GM12878 (cell line): ENCODE results near the gene FXYD4. TPM values are rescaled to one million over a fixed set of nuclear protein-coding genes. Genes with fewer than 3 reads are reported as not detected.
A peak's percentile ranks its signal among the peaks of the same experiment; 100 is the strongest.

Experiments used
- ATAC-seq: fragments of 200-7000 bp; cut with Tn5 transposase; 3 replicates; pipeline ENCODE4 v1.9.1; 2020; ENCODE audit warnings: mild to moderate bottlenecking, moderate library complexity
- BruUV-seq: library from RNA; stranded (reverse); fragments of 400-500 nt; replicated peaks from 2 replicates; lab custom pipeline; 2021; lab: Mats Ljungman, UMichigan
- CTCF ChIA-PET: fragments of 300-600 bp; sonication (Branson Sonifier 250); formaldehyde crosslinking; extraction: SDS; loops from one replicate; lab custom pipeline; 2021; ENCODE audit warnings: inconsistent platforms; lab: Yijun Ruan, JAX
- POLR2A ChIA-PET: fragments of 350-600 bp; formaldehyde crosslinking; extraction: SDS; loops from one replicate; lab custom pipeline; 2021; ENCODE audit warnings: inconsistent platforms; lab: Charles Lee
- RAD21 ChIA-PET: fragments of 300-600 bp; sonication (Branson Sonifier 250); formaldehyde crosslinking; loops from one replicate; lab custom pipeline; 2023; ENCODE audit warnings: antibody characterized with exemption; ENCODE audit not compliant: unreplicated experiment; lab: Charles Lee
- SMC1A ChIA-PET: fragments of 300-600 bp; sonication (Branson Sonifier 250); formaldehyde crosslinking; loops from one replicate; lab custom pipeline; 2023; ENCODE audit not compliant: unreplicated experiment, uncharacterized antibody; lab: Charles Lee
- DNase-seq: peaks from one replicate; pipeline ENCODE4 v3.0.0-alpha.2; 2011; ENCODE audit warnings: low read depth, low spot score
- FAIRE-seq: peaks from 3 replicates; lab custom pipeline; 2011; peaks lifted over from hg19 to GRCh38; lab: Jason Lieb, UNC
- H2AFZ ChIP-seq: 2 replicates; pipeline ENCODE4 v1.6.0; 2011; ENCODE audit warnings: low read depth, low read length, control low read depth; ENCODE audit not compliant: control insufficient read depth
- H3K27ac ChIP-seq: 2 replicates; pipeline ENCODE4 v1.5.1; 2011; ENCODE audit warnings: control low read depth; ENCODE audit not compliant: control insufficient read depth, insufficient read depth
- H3K27me3 ChIP-seq, 2 experiments: replicated peaks in 1 of 2; 2 replicates each; pipeline versions ENCODE4 v1.6.0 to v1.6.1; 2011; ENCODE audit warnings: low read length in 1 of 2; ENCODE audit not compliant: control insufficient read depth in 2 of 2, insufficient read depth in 2 of 2
- H3K36me3 ChIP-seq, 2 experiments: 2 replicates each; pipeline ENCODE4 v1.5.1; 2011; ENCODE audit warnings: low read length in 1 of 2; ENCODE audit not compliant: control insufficient read depth in 2 of 2, insufficient read depth in 2 of 2
- H3K4me1 ChIP-seq: 2 replicates; pipeline ENCODE4 v1.6.1; 2011; ENCODE audit warnings: mild to moderate bottlenecking, low read length, moderate library complexity, mixed read lengths; ENCODE audit not compliant: control insufficient read depth, insufficient read depth
- H3K4me2 ChIP-seq: 2 replicates; pipeline ENCODE4 v1.6.0; 2011; ENCODE audit warnings: control low read depth; ENCODE audit not compliant: control insufficient read depth, insufficient read depth
- H3K4me3 ChIP-seq: fragments of 200-600 bp; sonication (generic); 2 replicates; pipeline ENCODE4 v1.5.1; 2016
- H3K79me2 ChIP-seq: 2 replicates; pipeline ENCODE4 v1.6.0; 2011; ENCODE audit warnings: low read length; ENCODE audit not compliant: control insufficient read depth, insufficient read depth
- H3K9ac ChIP-seq: 2 replicates; pipeline ENCODE4 v1.8.0; 2011; ENCODE audit warnings: low read length, control low read depth, mixed read lengths; ENCODE audit not compliant: control insufficient read depth, insufficient read depth
- H3K9me3 ChIP-seq: replicated peaks from 3 replicates; pipeline ENCODE4 v1.5.1; 2011; ENCODE audit warnings: mild to moderate bottlenecking, low read length; ENCODE audit not compliant: control insufficient read depth, insufficient read depth
- H4K20me1 ChIP-seq: 2 replicates; pipeline ENCODE4 v1.6.0; 2011; ENCODE audit not compliant: control insufficient read depth, insufficient read depth
- CEBPB ChIP-seq, 2 experiments: fragments of 150-350 bp in 1 of 2; IDR thresholded peaks; 2 replicates each; pipeline ENCODE4 v1.6.1; 2012 to 2014; ENCODE audit warnings: low read depth in 2 of 2, low read length in 2 of 2, borderline replicate concordance in 1 of 2, inconsistent platforms in 1 of 2
- CHD2 ChIP-seq: IDR thresholded peaks from 2 replicates; pipeline ENCODE4 v1.6.1; 2011; ENCODE audit warnings: low read depth, low read length, improper control_type of control experiment, borderline replicate concordance
- DPF2 ChIP-seq: fragments of 450-650 bp; IDR thresholded peaks from 2 replicates; pipeline ENCODE4 v1.6.1; 2017; ENCODE audit warnings: mild to moderate bottlenecking
- IRF3 ChIP-seq: fragments of 450-650 bp; IDR thresholded peaks from 2 replicates; pipeline ENCODE4 v1.6.1; 2014; ENCODE audit warnings: mild to moderate bottlenecking
- IRF4 ChIP-seq: IDR thresholded peaks from 2 replicates; pipeline ENCODE4 v1.6.1; 2011; ENCODE audit warnings: low read depth, low read length
- NKRF ChIP-seq: fragments of 450-650 bp; conservative IDR thresholded peaks from 2 replicates; pipeline ENCODE4 v1.6.1; 2017; ENCODE audit warnings: mild to moderate bottlenecking, moderate library complexity
- POLR2A ChIP-seq: IDR thresholded peaks from 2 replicates; pipeline ENCODE4 v1.6.1; 2011; ENCODE audit warnings: low read depth, mild to moderate bottlenecking, low read length
- POLR2AphosphoS2 ChIP-seq: IDR thresholded peaks from 2 replicates; pipeline ENCODE4 v1.6.1; 2011; ENCODE audit warnings: low read depth, mild to moderate bottlenecking, low read length, improper control_type of control experiment, moderate library complexity
- ZBTB4 ChIP-seq: fragments of 450-650 bp; formaldehyde crosslinking; IDR thresholded peaks from 2 replicates; pipeline ENCODE4 v1.4.0; 2022; ENCODE audit warnings: mild to moderate bottlenecking, moderate library complexity
- WGBS: methylation state at CpG from one replicate; pipeline ENCODE4 v1.1.6; 2016; ENCODE audit warnings: low lambda C conversion rate; ENCODE audit not compliant: insufficient replicate concordance, insufficient coverage; ENCODE audit errors: missing lambda C conversion rate; 5-methylcytosine and 5-hydroxymethylcytosine counted together
- in situ Hi-C: fragments of 300-500 bp; cut with MboI; formaldehyde crosslinking; loops from 9 replicates; pipeline ENCODE4 v1.14.3; 2018; ENCODE audit warnings: mixed read lengths
- intact Hi-C: fragments of 100-400 bp; cut with micrococcal nuclease; formaldehyde crosslinking; loops from one replicate; pipeline ENCODE4 v1.14.2; 2022; ENCODE audit not compliant: unreplicated experiment
- polyA plus RNA-seq, 11 experiments: library from polyadenylated mRNA; depleted of rRNA in 4 of 11; unstranded in 6 of 11; stranded (reverse) in 5 of 11; fragments of >200 nt; fragmentation: Nextera tagmentation in 4 of 11; fragmentation: Illumina TruSeq in 1 of 11; extraction: Ambion mirVana in 4 of 11; extraction: Trizol in 1 of 11; gene quantifications; 1 replicate in 1 of 11; 2 replicates in 10 of 11; pipeline versions ENCODE4 v1.2.1 to v1.2.3, GENCODE V29; 2011 to 2016; ENCODE audit warnings: inconsistent platforms in 2 of 11, missing spikeins in 2 of 11, low read depth in 1 of 11
- total RNA-seq, 4 experiments: library from RNA; depleted of rRNA in 3 of 4; stranded (reverse); fragments of >200 nt in 3 of 4; fragmentation: Illumina TruSeq in 1 of 4; extraction: Trizol in 1 of 4; gene quantifications; 2 replicates each; pipeline versions ENCODE4 v1.2.1 to v1.2.3, GENCODE V29; 2013 to 2021

The FXYD4 gene
- total and polyA plus RNA-seq, 10 of the 15 experiments (the other 5 are each of a cell fraction or from before 2014, with no cell fraction given), result not detected

DNA sequence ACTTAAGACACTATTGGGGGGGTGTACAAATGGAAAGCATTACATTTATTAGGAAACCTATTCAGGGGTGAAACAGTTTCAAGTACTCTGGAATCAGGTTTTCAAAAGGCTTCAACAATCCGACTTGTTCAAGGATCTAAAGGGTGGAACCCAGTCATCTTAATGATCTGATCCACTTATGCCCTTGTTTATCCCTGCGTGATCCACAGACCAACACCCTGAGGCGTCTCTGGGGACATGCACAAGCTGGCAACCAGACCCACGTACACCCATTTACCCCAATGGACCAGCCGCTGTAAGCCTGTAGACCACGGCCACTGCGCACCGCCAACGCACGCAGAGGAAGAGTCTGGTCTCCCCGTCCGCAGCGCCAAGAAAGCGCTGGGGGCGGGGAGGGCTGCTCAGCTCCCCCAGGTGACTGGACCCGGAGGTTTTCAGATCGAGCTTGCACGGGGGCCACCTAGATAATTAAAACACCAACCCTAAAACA is 24.2 kb downstream of the FXYD4 start:
- H3K27ac ChIP-seq, result peak overlapping the region; percentile 92
- H3K4me1 ChIP-seq, result peaks cover 24% of the 10 kb centered on the region
- H3K27me3 ChIP-seq, result no peaks in the 10 kb centered on the region
- H3K4me3 ChIP-seq, result peak overlapping the region; percentile 94
- peak; percentile 21 for ATAC-seq
- no peak for FAIRE-seq
- peak overlapping the region; percentile 89 for H3K4me2 ChIP-seq
- in situ Hi-C loops, result loop anchor here (5.0 to 25.0 kb wide), 3 partner anchors 57 to 608 kb away; partner anchors contain the start of gene BMS1
- H3K36me3 ChIP-seq, result peaks cover 15 to 22% of the 10 kb centered on the region in 2 experiments
- no peak overlapping the region for H2AFZ ChIP-seq
- 2% methylated on average over 18 of the region's 18 CpGs for WGBS
- ChIA-PET RAD21 (interaction anchor here (0.9 to 1.6 kb wide), 2 partner anchors 14 to 41 kb away, joined by 5 read pairs; partner anchors contain the start of genes HNRNPF and ZNF487), SMC1A (interaction anchor here (0.6 to 1.2 kb wide), 3 partner anchors 9 to 64 kb away, joined by 3 to 4 read pairs (median 3); no protein-coding TSS in a partner anchor)
- no peak for DNase-seq
- peaks cover 93% of the 10 kb centered on the region for H3K79me2 ChIP-seq
- intact Hi-C loops, result loop anchor here (10.0 kb wide), 1 partner anchor 761 kb away; the partner anchor contains the start of gene ZNF33B
- no TSS peak for BruUV-seq
- TF ChIP-seq NKRF, result no peak
- peak; percentile 53 for TF ChIP-seq POLR2AphosphoS2
- TF ChIP-seq POLR2A, result peak; percentile 54
- TF ChIP-seq DPF2, result no peak
- no peak for TF ChIP-seq ZBTB4 (CRISPR knock-in tag)
- TF ChIP-seq IRF4, result no peak
- no peak for TF ChIP-seq IRF3
- no peak for TF ChIP-seq CEBPB (IDR thresholded peaks at IDR 0.05; ENCODE audit: borderline replicate concordance in 1 of 2, low read depth in 2 of 2, low read length in 2 of 2)
- TF ChIP-seq CHD2, result 0 out of 2 replicates have a peak, but pooled peaks have one; percentile 23
- TF ChIP-seq, all 136 proteins: peak for 3
- CTCF ChIA-PET, result interaction anchor here (0.6 to 1.7 kb wide), 6 partner anchors 12 to 65 kb away, joined by 3 to 7 read pairs (median 3); no protein-coding TSS in a partner anchor
- no peaks in the 10 kb centered on the region for H3K9me3 ChIP-seq
- H3K9ac ChIP-seq, result peak overlapping the region; percentile 90
- POLR2A ChIA-PET, result interaction anchor here (1.0 to 2.5 kb wide), 4 partner anchors 10 to 59 kb away, joined by 3 to 19 read pairs (median 4); partner anchors contain the start of gene HNRNPF
- H4K20me1 ChIP-seq, result peaks cover 13% of the 10 kb centered on the region
